Progenitor cell of endocrine pancreas (in vitro differentiated cells): ENCODE measurements around the gene BOC. TPM values are rescaled to one million over a fixed set of nuclear protein-coding genes. Genes with fewer than 3 reads are reported as not detected.
A peak's percentile ranks its signal among the peaks of the same experiment; 100 is the strongest.

Experiments
- DNase-seq: peaks from one replicate; pipeline ENCODE4 v3.0.0; 2021; ENCODE audit warnings: low spot score; ENCODE audit not compliant: unreplicated experiment
- H3K27ac Mint-ChIP-seq: 2 replicates; pipeline ENCODE4 v1.8.0; 2021; ENCODE audit warnings: mild to moderate bottlenecking, moderate library complexity, mixed read lengths
- H3K27me3 Mint-ChIP-seq: 2 replicates; pipeline ENCODE4 v1.8.0; 2021; ENCODE audit warnings: mixed read lengths
- H3K36me3 Mint-ChIP-seq: 2 replicates; pipeline ENCODE4 v1.8.0; 2022; ENCODE audit warnings: mixed read lengths; ENCODE audit not compliant: insufficient read depth
- H3K4me1 Mint-ChIP-seq: 2 replicates; pipeline ENCODE4 v1.8.0; 2021; ENCODE audit warnings: low read depth, mixed read lengths
- H3K4me3 Mint-ChIP-seq: 2 replicates; pipeline ENCODE4 v1.8.0; 2021; ENCODE audit warnings: low read depth, mild to moderate bottlenecking, moderate library complexity, mixed read lengths
- H3K9me3 Mint-ChIP-seq: 2 replicates; pipeline ENCODE4 v1.8.0; 2021; ENCODE audit warnings: low read depth, mixed read lengths
- CTCF ChIP-seq: fragments of 200-600 bp; sonication (generic); IDR thresholded peaks from one replicate; pipeline ENCODE4 v1.5.0; 2021; ENCODE audit warnings: antibody characterized with exemption, mild to moderate bottlenecking; ENCODE audit not compliant: unreplicated experiment
- total RNA-seq: library from RNA; stranded (reverse); gene quantifications from 2 replicates; pipeline ENCODE4 v1.2.1, GENCODE V29; 2021

BOC gene
- total RNA-seq, 1 donor from 2014 or later, result 10.8 TPM

- Mint-ChIP-seq H3K36me3 (peaks cover 2% of the 10 kb centered on the region), H3K27me3 (no peaks in the 10 kb centered on the region), H3K27ac (peak overlapping the region; percentile 94), H3K4me1 (peaks cover 27% of the 10 kb centered on the region), H3K9me3 (no peaks in the 10 kb centered on the region), H3K4me3 (peak overlapping the region; percentile 0)
- no peak for DNase-seq
- peak; percentile 44 for TF ChIP-seq CTCF
These were observed 64.8 kb downstream of the BOC start for GRCh38 chr3:113275929-113276750.

DNA sequence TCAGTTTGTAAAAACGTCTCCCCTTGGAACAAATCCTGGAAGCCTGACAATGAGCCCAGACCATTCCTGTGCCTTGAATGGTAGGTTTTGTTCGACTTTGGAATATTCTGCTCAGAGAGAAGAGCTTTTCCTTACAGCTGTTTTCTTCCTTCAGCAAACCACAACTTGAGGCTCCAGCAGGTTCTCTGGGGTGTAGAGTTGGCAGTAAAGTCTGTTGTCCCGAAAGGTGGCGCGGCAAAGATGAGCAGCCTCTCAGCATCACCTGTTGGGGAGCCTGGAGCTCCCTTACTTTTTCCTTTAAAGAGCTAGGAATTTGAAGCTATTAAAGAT lies 65.4 kb downstream of the BOC start:
- DNase-seq, result no peak
- Mint-ChIP-seq H3K36me3 (peaks cover 2% of the 10 kb centered on the region), H3K4me3 (no peak overlapping the region), H3K27ac (peak overlapping the region; percentile 68), H3K27me3 (no peaks in the 10 kb centered on the region), H3K9me3 (no peaks in the 10 kb centered on the region), H3K4me1 (peaks cover 21% of the 10 kb centered on the region)
- TF ChIP-seq CTCF, result no peak

DNA sequence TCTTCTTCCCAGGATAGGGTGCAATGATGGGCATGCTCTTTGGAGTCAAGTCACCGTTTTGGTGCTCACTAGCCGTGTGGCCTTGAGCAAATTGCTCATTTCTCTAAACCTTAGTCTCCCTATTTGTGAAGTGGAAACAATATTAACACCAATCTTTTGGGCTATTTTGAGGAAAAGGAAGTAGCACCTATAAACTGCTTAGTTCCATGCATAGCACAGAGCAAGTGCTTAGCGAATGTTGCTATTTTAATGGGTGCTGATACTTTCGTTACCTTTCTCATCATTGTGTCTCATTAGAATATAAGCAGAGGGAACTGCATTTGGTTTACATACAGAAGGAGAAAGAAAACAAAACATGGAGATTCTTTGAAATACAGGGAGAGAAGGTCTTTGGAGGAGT lies 66.1 kb downstream of the BOC start:
- Mint-ChIP-seq H3K9me3 (no peaks in the 10 kb centered on the region), H3K27me3 (no peaks in the 10 kb centered on the region), H3K4me3 (no peak overlapping the region), H3K4me1 (peaks cover 20% of the 10 kb centered on the region), H3K27ac (no peak overlapping the region), H3K36me3 (peaks cover 2% of the 10 kb centered on the region)
- DNase-seq, result no peak
- no peak for TF ChIP-seq CTCF

DNA sequence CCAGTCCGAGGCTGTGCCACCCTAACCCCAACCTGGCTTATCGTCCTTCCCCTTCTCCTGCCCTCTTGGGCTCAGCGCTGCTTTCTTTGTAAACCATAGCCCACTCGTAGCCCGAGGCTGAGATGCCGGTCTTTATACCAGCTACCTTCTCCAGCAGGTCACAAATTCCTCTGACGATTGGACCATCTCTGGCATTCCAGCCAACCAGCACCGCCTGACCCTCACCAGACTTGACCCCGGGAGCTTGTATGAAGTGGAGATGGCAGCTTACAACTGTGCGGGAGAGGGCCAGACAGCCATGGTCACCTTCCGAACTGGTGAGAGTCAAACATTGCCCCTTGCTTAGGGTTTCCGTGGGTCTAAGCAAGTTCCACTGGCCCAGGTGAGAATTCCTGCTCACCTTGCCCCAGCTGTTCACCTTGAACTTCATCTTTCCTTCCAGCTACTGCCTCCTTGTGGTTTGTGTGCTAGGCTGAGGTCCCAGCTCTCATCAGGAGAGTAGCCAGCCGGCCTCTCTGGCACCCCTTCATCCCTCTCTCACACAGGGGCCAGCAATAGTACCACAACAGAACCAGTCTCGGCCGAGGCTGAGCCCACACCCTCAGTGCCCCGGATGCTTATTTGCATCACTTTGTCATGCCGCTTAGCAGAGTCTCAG lies 66.7 kb downstream of the BOC start:
- Mint-ChIP-seq H3K4me3 (no peak overlapping the region), H3K9me3 (no peaks in the 10 kb centered on the region), H3K4me1 (peaks cover 20% of the 10 kb centered on the region), H3K27me3 (no peaks in the 10 kb centered on the region), H3K36me3 (peaks cover 4% of the 10 kb centered on the region), H3K27ac (no peak overlapping the region)
- no peak for TF ChIP-seq CTCF
- DNase-seq, result no peak

GRCh38 chr3:113278599-113278955 lies 67.2 kb downstream of the BOC start:
- Mint-ChIP-seq H3K4me3 (no peak overlapping the region), H3K27me3 (no peaks in the 10 kb centered on the region), H3K27ac (no peak overlapping the region), H3K4me1 (peaks cover 20% of the 10 kb centered on the region), H3K9me3 (no peaks in the 10 kb centered on the region), H3K36me3 (peaks cover 4% of the 10 kb centered on the region)
- DNase-seq, result no peak
- no peak for TF ChIP-seq CTCF
